Adipocyte (in vitro differentiated cells): ENCODE measurements around the gene AGER.

Experiments
- DNase-seq: peaks from one replicate; pipeline ENCODE4 v3.0.0-alpha.2; 2015; ENCODE audit warnings: low read depth
- H3K27me3 ChIP-seq: replicated peaks from 2 replicates; pipeline ENCODE4 v1.7.0; 2013; ENCODE audit warnings: mild to moderate bottlenecking, low read length, moderate library complexity; ENCODE audit not compliant: control insufficient read depth, insufficient read depth
- H3K36me3 ChIP-seq: 2 replicates; pipeline ENCODE4 v1.7.0; 2013; ENCODE audit warnings: low read length, mild to moderate bottlenecking, moderate library complexity; ENCODE audit not compliant: control insufficient read depth, insufficient read depth, severe bottlenecking
- H3K4me1 ChIP-seq: 2 replicates; pipeline ENCODE4 v1.7.0; 2013; ENCODE audit warnings: mild to moderate bottlenecking, low read length, moderate library complexity; ENCODE audit not compliant: control insufficient read depth, insufficient read depth
- H3K4me3 ChIP-seq: 2 replicates; pipeline ENCODE4 v1.7.0; 2013; ENCODE audit warnings: mild to moderate bottlenecking, low read length, moderate library complexity
- H3K9ac ChIP-seq: 2 replicates; pipeline ENCODE4 v1.7.0; 2013; ENCODE audit warnings: mild to moderate bottlenecking, low read length, moderate library complexity
- H3K9me3 ChIP-seq: 2 replicates; pipeline ENCODE4 v1.7.0; 2013; ENCODE audit warnings: mild to moderate bottlenecking, low read length, moderate library complexity; ENCODE audit not compliant: control insufficient read depth

Gene AGER

DNA sequence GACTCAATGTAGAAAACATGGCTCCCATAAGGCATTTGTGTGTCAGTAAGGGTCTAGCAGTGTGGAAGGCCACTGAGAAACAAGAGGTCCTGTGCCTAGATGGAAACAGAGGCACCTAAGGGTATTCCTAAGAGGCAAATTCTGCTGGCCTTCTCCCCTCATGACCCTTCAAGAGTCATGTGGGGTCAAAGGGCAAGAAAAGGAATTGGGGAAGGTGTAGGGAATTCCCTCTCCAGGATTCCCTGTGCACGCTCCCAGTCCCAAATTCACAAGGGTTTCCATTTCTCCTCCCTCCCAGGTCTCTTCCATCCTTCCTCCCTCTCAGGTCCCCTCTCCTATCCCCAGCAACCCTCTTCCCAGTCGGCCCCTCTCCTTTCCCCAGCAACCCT is 8.7 kb downstream of the AGER start:
- Histone ChIP-seq H3K9ac (peak overlapping the region; percentile 98), H3K27me3 (no peaks in the 10 kb centered on the region), H3K9me3 (no peaks in the 10 kb centered on the region), H3K4me3 (peak overlapping the region; percentile 97), H3K36me3 (peaks cover 12% of the 10 kb centered on the region), H3K4me1 (peaks cover 35% of the 10 kb centered on the region)
- no peak for DNase-seq

DNA sequence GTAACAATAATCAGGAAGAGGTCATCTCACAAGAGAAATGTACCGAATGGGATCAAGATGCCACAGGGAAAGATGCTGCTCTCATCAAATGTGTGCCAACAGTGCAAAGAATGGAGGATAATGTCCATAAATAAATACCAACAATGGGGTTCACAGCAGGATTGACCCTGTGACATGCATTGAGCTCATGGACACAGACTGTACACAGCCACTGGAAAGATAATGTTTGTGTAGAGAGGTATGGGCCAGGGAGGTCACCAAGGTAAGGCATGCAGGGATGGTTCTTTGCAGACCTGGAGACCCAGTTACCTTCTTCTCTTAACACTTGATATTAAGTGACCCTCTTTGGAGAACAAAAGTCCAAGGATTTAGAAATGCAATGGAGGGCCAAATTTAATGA is 9.6 kb downstream of the AGER start:
- Histone ChIP-seq H3K36me3 (peaks cover 13% of the 10 kb centered on the region), H3K27me3 (no peaks in the 10 kb centered on the region), H3K4me1 (peaks cover 34% of the 10 kb centered on the region), H3K4me3 (no peak overlapping the region), H3K9me3 (no peaks in the 10 kb centered on the region), H3K9ac (no peak overlapping the region)
- DNase-seq = no peak

- no peak overlapping the region for H3K4me3 ChIP-seq
- no peak for DNase-seq
- no peak overlapping the region for H3K9ac ChIP-seq
Observed at GRCh38 chr6:32173051-32173727, 10.9 kb downstream of the AGER start.

DNA sequence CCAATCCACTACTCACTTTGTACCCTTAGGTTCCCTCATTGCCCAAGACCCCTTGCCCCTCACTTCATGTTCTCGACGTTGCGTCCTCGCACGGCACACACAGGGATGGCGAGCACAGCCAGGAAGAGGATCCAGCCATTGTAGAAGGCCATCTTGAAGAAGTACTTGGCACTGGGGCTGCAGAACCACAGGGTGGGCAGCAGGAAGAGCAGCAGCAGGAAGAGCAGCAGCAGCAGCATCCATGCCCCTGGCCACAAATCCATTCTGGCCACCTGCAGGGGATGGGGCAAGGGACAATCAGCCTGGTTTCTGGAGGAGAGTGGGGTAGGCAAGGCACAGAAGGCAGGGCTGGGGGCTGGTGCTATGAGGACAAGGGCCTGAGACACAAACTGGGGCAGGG is 12.8 kb downstream of the AGER start:
- H3K9ac ChIP-seq = no peak overlapping the region
- no peak for DNase-seq
- H3K9me3 ChIP-seq = no peaks in the 10 kb centered on the region
- no peak overlapping the region for H3K4me3 ChIP-seq
- H3K4me1 ChIP-seq = peaks cover 19% of the 10 kb centered on the region
- H3K36me3 ChIP-seq = peaks cover 35% of the 10 kb centered on the region
- H3K27me3 ChIP-seq = no peaks in the 10 kb centered on the region

More at GRCh38 chr6:32173051-32173727, 10.9 kb downstream of the AGER start:
- no peaks in the 10 kb centered on the region for H3K27me3 ChIP-seq
- H3K36me3 ChIP-seq = peaks cover 19% of the 10 kb centered on the region
- H3K4me1 ChIP-seq = peaks cover 32% of the 10 kb centered on the region
- H3K9me3 ChIP-seq = no peaks in the 10 kb centered on the region

DNA sequence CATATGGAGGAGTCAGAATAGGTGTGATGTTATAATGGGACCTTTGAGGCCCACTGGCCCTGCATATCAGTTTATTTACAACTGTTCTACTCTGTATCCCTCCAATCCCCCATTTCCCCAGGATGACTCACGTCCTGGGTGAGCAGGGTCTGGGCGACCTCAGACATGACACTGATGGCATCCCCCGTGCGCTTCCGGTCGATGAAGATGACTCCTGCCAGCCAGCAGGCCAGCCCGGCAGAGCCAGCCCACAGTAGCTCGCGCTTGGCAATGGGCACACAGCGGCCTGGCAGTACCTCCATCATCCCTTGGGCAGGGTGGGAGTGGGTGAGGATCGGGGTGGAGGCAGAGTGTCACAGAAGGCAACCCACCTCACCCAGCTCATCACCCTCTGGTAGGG is 13.8 kb downstream of the AGER start:
- H3K27me3 ChIP-seq = no peaks in the 10 kb centered on the region
- peaks cover 15% of the 10 kb centered on the region for H3K4me1 ChIP-seq
- H3K36me3 ChIP-seq = peaks cover 36% of the 10 kb centered on the region
- H3K9me3 ChIP-seq = no peaks in the 10 kb centered on the region
- H3K4me3 ChIP-seq = no peak overlapping the region
- H3K9ac ChIP-seq = no peak overlapping the region
- no peak for DNase-seq

DNA sequence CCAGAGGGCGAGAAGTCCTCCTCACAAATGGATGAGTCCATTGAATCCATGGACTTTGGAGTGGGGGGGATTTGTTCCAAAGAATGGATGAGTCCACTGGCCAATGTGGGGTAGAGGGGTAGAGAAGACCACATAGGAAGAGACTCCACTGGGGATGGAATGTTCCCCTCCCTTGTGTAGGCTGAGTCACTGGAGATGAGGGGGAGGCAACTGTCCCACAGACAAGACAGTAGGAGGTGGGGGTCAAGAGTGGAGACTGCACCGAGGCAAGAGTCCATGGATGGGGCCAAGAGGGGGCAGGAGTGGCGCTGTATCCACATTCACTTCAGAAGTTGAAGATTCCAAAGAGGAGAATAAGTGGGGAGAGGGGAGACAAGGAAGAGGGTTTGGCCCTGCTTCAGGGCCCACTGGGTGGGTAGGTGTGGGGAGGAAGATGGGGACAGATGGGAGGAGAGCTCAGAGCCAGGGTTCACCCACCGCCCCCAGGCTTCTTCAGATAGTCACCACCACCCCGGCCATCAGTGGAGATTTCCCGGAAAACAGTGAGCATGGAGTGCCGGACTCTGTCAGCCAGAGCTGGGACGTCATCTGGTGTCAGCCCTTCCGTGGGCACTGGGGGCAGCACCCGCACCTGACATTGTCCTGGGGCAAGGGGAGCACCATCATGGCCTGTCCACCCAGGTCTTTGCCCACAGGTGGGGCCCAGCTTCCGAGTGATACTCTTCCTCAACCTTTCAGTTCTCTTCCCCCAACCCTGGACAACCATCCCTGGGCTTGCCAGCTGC is 15.1 kb downstream of the AGER start:
- H3K4me1 ChIP-seq = peaks cover 7% of the 10 kb centered on the region
- no peak for DNase-seq
- H3K9ac ChIP-seq = no peak overlapping the region
- H3K4me3 ChIP-seq = no peak overlapping the region
- H3K9me3 ChIP-seq = no peaks in the 10 kb centered on the region
- H3K36me3 ChIP-seq = peaks cover 36% of the 10 kb centered on the region
- H3K27me3 ChIP-seq = no peaks in the 10 kb centered on the region

DNA sequence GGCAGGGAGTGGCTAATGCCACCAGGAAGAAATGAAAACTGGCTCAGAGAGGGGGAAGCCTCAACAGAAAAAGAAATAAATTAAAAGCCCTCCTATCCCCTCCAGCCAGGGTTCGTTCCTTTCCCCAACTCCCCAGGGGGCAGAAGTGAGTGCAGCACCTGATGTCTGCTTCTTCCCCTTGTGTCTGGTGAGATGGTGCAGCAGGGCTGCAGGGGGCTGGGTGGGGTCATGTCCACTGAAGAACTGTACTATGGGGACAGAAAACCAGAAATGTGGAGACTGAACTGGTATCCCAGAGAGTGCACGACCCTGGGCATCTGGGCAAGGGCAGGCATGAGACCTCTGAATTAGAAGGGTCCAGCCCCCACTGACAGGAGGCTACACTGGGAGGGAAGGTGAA is 15.7 kb downstream of the AGER start:
- H3K36me3 ChIP-seq = peaks cover 36% of the 10 kb centered on the region
- H3K4me1 ChIP-seq = peaks cover 7% of the 10 kb centered on the region
- H3K4me3 ChIP-seq = no peak overlapping the region
- no peaks in the 10 kb centered on the region for H3K27me3 ChIP-seq
- no peaks in the 10 kb centered on the region for H3K9me3 ChIP-seq
- no peak for DNase-seq
- no peak overlapping the region for H3K9ac ChIP-seq

GRCh38 chr6:32167761-32168262 is 16.2 kb downstream of the AGER start:
- no peak overlapping the region for H3K9ac ChIP-seq
- no peak for DNase-seq

GRCh38 chr6:32167154-32167760 is 16.8 kb downstream of the AGER start:
- H3K36me3 ChIP-seq = peaks cover 36% of the 10 kb centered on the region
- H3K4me3 ChIP-seq = no peak overlapping the region
- no peaks in the 10 kb centered on the region for H3K9me3 ChIP-seq
- H3K9ac ChIP-seq = no peak overlapping the region
- DNase-seq = no peak
- H3K27me3 ChIP-seq = no peaks in the 10 kb centered on the region
- H3K4me1 ChIP-seq = peaks cover 7% of the 10 kb centered on the region

More at GRCh38 chr6:32167761-32168262, 16.2 kb downstream of the AGER start:
- Histone ChIP-seq H3K9me3 (no peaks in the 10 kb centered on the region), H3K36me3 (peaks cover 36% of the 10 kb centered on the region), H3K4me1 (peaks cover 7% of the 10 kb centered on the region), H3K27me3 (no peaks in the 10 kb centered on the region), H3K4me3 (no peak overlapping the region)

DNA sequence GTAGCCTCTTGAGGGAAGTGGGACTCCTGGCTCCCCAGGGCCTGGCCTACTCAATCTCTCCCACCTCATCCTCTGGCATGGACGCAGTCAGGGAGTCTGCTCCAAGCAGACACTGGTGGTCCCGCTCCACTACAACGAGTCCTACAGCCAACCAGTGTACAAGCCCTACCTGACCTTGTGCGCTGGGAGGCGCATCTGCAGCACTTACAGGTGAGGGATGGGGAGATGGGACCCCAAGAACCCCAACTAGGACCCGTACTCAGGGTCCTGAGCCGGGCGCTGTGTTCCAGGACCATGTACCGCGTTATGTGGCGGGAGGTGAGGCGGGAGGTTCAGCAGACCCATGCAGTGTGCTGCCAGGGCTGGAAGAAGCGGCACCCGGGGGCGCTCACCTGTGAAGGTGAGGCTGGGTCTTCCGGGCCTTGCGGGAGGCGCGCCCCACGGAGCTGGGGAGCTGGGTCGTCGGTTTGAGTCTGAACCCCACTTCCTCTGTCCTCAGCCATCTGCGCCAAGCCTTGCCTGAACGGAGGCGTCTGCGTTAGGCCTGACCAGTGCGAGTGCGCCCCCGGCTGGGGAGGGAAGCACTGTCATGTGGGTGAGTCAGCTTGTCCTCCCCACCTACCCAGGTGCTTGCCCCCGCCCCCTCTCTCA is 17.5 kb downstream of the AGER start:
- Histone ChIP-seq H3K4me1 (peaks cover 7% of the 10 kb centered on the region), H3K4me3 (no peak overlapping the region), H3K36me3 (peaks cover 36% of the 10 kb centered on the region), H3K27me3 (no peaks in the 10 kb centered on the region), H3K9ac (no peak overlapping the region), H3K9me3 (no peaks in the 10 kb centered on the region)
- no peak for DNase-seq

- Histone ChIP-seq H3K9ac (no peak within 1 kb of the TSS), H3K36me3 (peaks cover 22% of the 10 kb centered on the region), H3K9me3 (no peaks in the 10 kb centered on the region), H3K27me3 (no peaks in the 10 kb centered on the region), H3K4me1 (peaks cover 7% of the 10 kb centered on the region), H3K4me3 (no peak within 1 kb of the TSS)
- no peak for DNase-seq
Observed at GRCh38 chr6:32164295-32164694, 19.8 kb downstream of the AGER start, which contains the start of gene EGFL8. EGFL8 (plus strand) TSS chr6:32164595; CDS start chr6:32166166, 1,571 bp downstream.
